ENCODE results near the gene CAPN11.

CAPN11 gene

GRCh38 chr6:44158770-44159228, at the start of gene CAPN11:
Gene CAPN11, plus strand, starts transcription at chr6:44158820. Its CDS starts 29 bp downstream, at chr6:44158849.
- in situ Hi-C loops (cut with HindIII; ENCODE audit: low sequenced_read_pairs), result no loop called here

DNA sequence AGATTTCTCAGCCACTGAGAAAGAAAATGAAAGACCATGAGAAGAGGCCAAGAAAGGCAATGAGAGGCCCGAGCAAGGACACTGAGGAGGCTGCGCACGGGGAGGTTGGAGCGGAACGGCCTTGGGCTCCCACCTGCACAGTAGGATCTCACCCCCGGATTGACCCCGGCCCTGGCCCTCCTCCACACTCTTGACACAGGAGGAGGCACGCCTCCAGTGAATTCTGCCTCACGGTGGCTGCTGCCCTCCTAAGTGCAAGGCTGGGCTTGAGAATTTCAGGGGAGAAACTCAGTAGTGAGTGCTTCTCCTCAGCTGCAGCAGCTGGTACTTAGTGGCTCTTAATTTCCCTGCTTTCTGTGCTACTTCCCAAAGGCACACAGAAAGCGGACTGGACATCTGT, 49.4 kb upstream of the CAPN11 start:
- in situ Hi-C loops (cut with HindIII; ENCODE audit: low sequenced_read_pairs), result loop anchor here (25.0 kb wide), 1 partner anchor 128 kb away; the partner anchor contains the start of gene HSP90AB1

DNA sequence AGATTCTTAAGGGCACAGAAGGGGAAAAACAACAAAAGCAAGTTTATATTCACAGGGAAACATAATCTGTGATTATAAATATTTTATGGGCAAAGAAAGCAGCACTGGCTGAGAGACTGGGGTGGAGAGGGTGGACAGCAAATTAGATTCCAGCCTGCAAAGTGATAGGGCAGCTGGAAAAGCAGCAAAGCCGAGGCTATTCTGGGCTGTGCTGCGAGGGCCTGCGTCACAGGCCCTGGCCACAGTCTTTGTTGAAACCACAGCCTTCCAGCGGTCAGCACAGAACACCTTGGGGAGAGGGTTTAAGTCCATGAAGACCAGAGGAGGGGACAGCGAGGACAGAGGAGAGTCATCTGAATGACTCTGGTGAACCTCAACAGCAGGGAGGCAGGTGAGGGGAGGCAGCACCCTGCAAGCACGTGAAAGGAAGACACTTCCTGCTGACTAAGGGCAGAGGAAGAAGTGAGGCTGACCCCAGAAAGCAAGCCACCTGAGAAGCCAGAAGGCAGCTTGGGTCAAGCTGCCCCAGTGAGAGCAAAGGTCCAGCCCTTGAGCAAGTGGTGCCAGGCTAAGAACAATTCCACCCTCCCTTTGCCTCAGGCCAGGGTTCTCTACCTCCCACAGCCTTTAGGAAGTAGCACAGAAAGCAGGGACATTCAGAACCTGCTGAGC, 48.5 kb upstream of the CAPN11 start:
- in situ Hi-C loops (cut with HindIII; ENCODE audit: low sequenced_read_pairs), result loop anchor here (25.0 kb wide), 1 partner anchor 127 kb away; the partner anchor contains the start of gene HSP90AB1

DNA sequence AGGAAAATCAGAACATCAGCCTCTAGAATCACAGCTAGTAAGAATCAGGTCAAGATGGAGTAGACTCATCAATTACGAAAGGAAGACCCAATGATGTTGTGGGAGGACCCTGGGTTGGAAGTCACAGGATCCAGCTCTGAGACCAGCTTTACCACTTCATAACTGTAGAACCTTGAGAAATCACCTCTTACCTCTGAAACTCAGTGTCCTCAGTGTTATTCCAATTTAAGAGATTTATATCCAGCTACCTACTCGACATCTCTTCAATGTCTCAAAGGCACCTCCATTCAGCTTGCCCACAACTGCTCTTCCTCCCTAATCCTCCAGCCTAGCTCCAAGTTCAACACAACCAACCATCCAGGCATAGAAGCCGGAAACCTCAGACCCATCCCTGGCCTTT, 47.7 kb upstream of the CAPN11 start:
- in situ Hi-C loops (cut with HindIII; ENCODE audit: low sequenced_read_pairs), result loop anchor here (25.0 kb wide), 1 partner anchor 126 kb away; the partner anchor contains the start of gene HSP90AB1

DNA sequence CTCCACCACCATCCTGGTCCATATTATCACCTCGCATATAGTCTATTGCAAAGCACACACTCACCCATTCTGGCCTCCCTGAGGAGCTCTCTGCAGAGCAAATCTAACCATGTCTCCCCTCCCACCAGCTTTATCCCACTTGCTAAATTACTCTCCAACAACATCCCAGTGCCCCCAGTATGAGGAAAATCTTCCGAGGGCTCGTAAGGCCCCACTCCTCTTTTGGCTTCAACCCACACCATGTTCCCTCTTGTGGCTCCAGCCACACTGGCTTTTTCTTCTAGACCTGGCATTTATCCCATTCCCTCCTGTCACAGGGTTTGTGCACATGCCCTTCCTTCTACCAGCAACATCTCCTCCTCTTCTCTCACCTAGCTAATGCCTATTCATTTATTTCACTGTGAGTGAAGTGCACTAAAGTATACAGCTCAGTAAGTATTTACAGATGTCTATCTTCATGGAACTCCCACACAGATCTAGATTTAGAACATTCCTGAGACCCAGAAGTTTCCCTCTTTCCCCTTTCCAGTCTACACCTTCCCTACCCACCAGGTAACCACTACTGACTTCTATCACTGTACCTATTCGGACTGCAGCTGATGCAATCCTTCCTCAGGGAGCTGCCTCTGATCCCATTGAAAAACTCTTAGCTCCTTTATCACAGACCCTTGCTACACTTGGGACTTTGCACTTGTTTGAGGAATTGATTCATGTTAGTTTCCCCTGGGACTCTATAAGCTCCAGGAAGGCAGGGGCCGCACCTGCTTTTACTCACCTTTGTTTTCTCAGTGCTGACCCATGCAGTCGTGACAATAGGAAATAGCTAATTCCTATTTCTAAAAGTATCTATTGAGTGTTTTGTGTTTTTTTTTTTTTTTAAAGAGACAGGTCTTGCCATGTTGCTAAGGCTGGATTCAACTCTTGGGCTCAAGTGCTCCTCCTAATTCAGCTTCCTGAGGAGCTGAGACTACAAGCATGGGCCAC, 46.9 kb upstream of the CAPN11 start:
- in situ Hi-C loops (cut with HindIII; ENCODE audit: low sequenced_read_pairs), result loop anchor here (25.0 kb wide), 1 partner anchor 126 kb away; the partner anchor contains the start of gene HSP90AB1

GRCh38 chr6:44113414-44113813, 45.2 kb upstream of the CAPN11 start:
- in situ Hi-C loops (cut with HindIII; ENCODE audit: low sequenced_read_pairs), result loop anchor here (25.0 kb wide), 1 partner anchor 124 kb away; the partner anchor contains the start of gene HSP90AB1

GRCh38 chr6:44115866-44116265, 42.8 kb upstream of the CAPN11 start:
- in situ Hi-C loops (cut with HindIII; ENCODE audit: low sequenced_read_pairs), result loop anchor here (25.0 kb wide), 1 partner anchor 121 kb away; the partner anchor contains the start of gene HSP90AB1

GRCh38 chr6:44116641-44117382, 41.8 kb upstream of the CAPN11 start:
- in situ Hi-C loops (cut with HindIII; ENCODE audit: low sequenced_read_pairs), result loop anchor here (25.0 kb wide), 1 partner anchor 120 kb away; the partner anchor contains the start of gene HSP90AB1

GRCh38 chr6:44117397-44118128, 41.1 kb upstream of the CAPN11 start:
- in situ Hi-C loops (cut with HindIII; ENCODE audit: low sequenced_read_pairs), result loop anchor here (25.0 kb wide), 1 partner anchor 120 kb away; the partner anchor contains the start of gene HSP90AB1

GRCh38 chr6:44119704-44120262, 38.8 kb upstream of the CAPN11 start:
- in situ Hi-C loops (cut with HindIII; ENCODE audit: low sequenced_read_pairs), result loop anchor here (25.0 kb wide), 1 partner anchor 118 kb away; the partner anchor contains the start of gene HSP90AB1

GRCh38 chr6:44120692-44121443, 37.8 kb upstream of the CAPN11 start:
- in situ Hi-C loops (cut with HindIII; ENCODE audit: low sequenced_read_pairs), result loop anchor here (25.0 kb wide), 1 partner anchor 116 kb away; the partner anchor contains the start of gene HSP90AB1

- in situ Hi-C loops (cut with HindIII; ENCODE audit: low sequenced_read_pairs), result loop anchor here (25.0 kb wide), 1 partner anchor 114 kb away; the partner anchor contains the start of gene HSP90AB1
Measured at GRCh38 chr6:44122801-44123200, 35.8 kb upstream of the CAPN11 start.

GRCh38 chr6:44123544-44123943, 35.1 kb upstream of the CAPN11 start:
- in situ Hi-C loops (cut with HindIII; ENCODE audit: low sequenced_read_pairs), result loop anchor here (25.0 kb wide), 1 partner anchor 114 kb away; the partner anchor contains the start of gene HSP90AB1

GRCh38 chr6:44126320-44127149, 32.1 kb upstream of the CAPN11 start:
- in situ Hi-C loops (cut with HindIII; ENCODE audit: low sequenced_read_pairs), result no loop called here

DNA sequence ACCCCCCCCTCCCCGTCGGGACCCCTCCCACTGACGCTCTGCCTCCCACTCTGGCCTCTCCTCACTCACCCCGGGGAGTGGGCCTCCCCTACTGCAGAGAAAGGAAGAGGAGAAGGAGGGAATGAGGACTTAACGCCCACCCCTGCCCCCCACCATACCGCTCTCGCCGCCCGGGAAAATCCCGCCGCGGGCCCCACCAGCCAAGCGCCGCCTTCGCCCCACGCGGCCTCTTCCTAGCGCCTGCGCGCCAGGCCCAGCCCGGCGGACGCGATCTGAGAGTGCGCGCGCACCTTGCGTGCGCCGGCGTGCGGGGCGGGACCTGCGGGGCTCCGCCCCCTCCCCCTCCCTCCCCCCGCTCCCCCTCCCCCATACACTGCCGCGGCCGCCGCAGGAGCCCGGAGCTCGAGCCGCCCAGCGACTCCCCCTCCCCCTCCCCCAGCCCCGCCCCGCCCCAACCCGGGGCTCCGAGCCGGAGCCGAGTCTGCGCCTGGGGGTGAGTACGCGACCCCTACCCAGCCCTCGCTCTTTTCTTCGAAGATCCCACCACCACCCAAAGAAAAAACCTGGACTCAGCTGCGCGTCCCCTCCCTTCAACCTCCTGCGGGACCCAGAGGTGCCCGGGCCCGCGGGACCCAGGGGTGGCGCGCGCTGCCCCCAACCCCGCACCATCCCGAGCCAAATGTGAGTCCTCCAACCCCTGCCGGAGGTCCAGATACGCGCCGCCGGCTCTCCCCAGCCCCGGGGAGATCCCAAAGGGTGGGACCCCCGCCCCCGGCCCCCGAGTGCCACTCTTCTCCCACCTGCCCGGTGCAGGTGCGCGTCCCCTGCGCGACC, 31.2 kb upstream of the CAPN11 start, which contains the start of the genes MRPL14 and TMEM63B:
Gene MRPL14, minus strand, starts transcription at position 267 of the 834 bp plus-strand sequence. CDS start 10,841 bp downstream, outside the sequence.
Gene TMEM63B, plus strand, starts transcription at position 369 of the 834 bp plus-strand sequence. CDS start 7,031 bp downstream, outside the sequence.
- in situ Hi-C loops (cut with HindIII; ENCODE audit: low sequenced_read_pairs), result no loop called here
